K562 (cell line): Measurements from ENCODE around the gene LAGE3. TPM values are rescaled to one million over a fixed set of nuclear protein-coding genes. Genes with fewer than 3 reads are reported as not detected.
A peak's percentile ranks its signal among the peaks of the same experiment; 100 is the strongest.

Experiments used
- ATF1 ChIP-seq, 2 experiments: fragments of 450-650 bp in 1 of 2; IDR thresholded peaks; 2 replicates each; pipeline ENCODE4 v1.6.1; 2016; ENCODE audit warnings: missing compliant biosample characterization in 1 of 2, missing genetic modification characterization in 1 of 2
- CBX1 ChIP-seq: sonication (generic); IDR thresholded peaks from 2 replicates; pipeline ENCODE4 v1.6.1; 2016; ENCODE audit warnings: antibody characterized with exemption, low read depth, mild to moderate bottlenecking
- CREB1 ChIP-seq, 2 experiments: sonication (generic) in 1 of 2; formaldehyde crosslinking in 1 of 2; IDR thresholded peaks; 2 replicates each; pipeline versions ENCODE4 v1.6.1 to v1.8.0; 2012 to 2022; ENCODE audit warnings: inconsistent platforms in 1 of 2, mild to moderate bottlenecking in 1 of 2, missing genetic modification reagents in 1 of 2, moderate library complexity in 1 of 2
- CXXC5 ChIP-seq: fragments of 250-450 bp; sonication (Bioruptor Pico); IDR thresholded peaks from 2 replicates; pipeline ENCODE4 v1.8.0; 2022; ENCODE audit warnings: inconsistent platforms, mild to moderate bottlenecking, moderate library complexity
- ERF ChIP-seq: fragments of 450-650 bp; formaldehyde crosslinking; IDR thresholded peaks from 2 replicates; pipeline ENCODE4 v1.4.0; 2020; ENCODE audit warnings: mild to moderate bottlenecking, mixed read lengths
- GABPB1 ChIP-seq: sonication (generic); formaldehyde crosslinking; IDR thresholded peaks from 2 replicates; pipeline ENCODE4 v1.8.0; 2022; ENCODE audit warnings: mild to moderate bottlenecking, missing genetic modification reagents
- GABPB2 ChIP-seq: fragments of 250-450 bp; sonication (Bioruptor Pico); conservative IDR thresholded peaks from 2 replicates; pipeline ENCODE4 v1.5.1; 2021; ENCODE audit warnings: mild to moderate bottlenecking
- KDM5B ChIP-seq: fragments of 200-600 bp; sonication (generic); IDR thresholded peaks from 2 replicates; pipeline ENCODE4 v1.6.1; 2012; ENCODE audit warnings: low read depth, mild to moderate bottlenecking, moderate library complexity, low read length, control low read depth, inconsistent platforms; ENCODE audit not compliant: insufficient replicate concordance
- MED1 ChIP-seq: sonication (generic); formaldehyde crosslinking; IDR thresholded peaks from 2 replicates; pipeline ENCODE4 v1.8.1; 2023; ENCODE audit warnings: missing genetic modification reagents, borderline replicate concordance
- MTA2 ChIP-seq: fragments of 450-650 bp; IDR thresholded peaks from 2 replicates; pipeline ENCODE4 v1.6.1; 2016; ENCODE audit warnings: low read depth
- MYC ChIP-seq, 2 experiments: fragments of 250-450 bp in 1 of 2; sonication (Bioruptor Pico) in 1 of 2; IDR thresholded peaks; 2 replicates each; pipeline versions ENCODE4 v1.5.1 to v1.6.1; 2012 to 2021; ENCODE audit warnings: low read depth in 2 of 2, borderline replicate concordance in 1 of 2, improper control_type of control experiment in 1 of 2, low read length in 1 of 2, mild to moderate bottlenecking in 1 of 2, moderate library complexity in 1 of 2
- NFE2L1 ChIP-seq: fragments of 450-650 bp; IDR thresholded peaks from 2 replicates; pipeline ENCODE4 v1.6.1; 2016; ENCODE audit warnings: missing genetic modification characterization, low read depth, mild to moderate bottlenecking, missing compliant biosample characterization, moderate library complexity, borderline replicate concordance
- NONO ChIP-seq, 2 experiments: fragments of 200-400 bp in 1 of 2; fragments of 450-650 bp in 1 of 2; formaldehyde crosslinking in 1 of 2; IDR thresholded peaks; 2 replicates each; pipeline ENCODE4 v1.6.1; 2017; ENCODE audit warnings: low read depth in 2 of 2, mild to moderate bottlenecking in 2 of 2, moderate library complexity in 2 of 2, low read length in 1 of 2
- NR2C2 ChIP-seq, 2 experiments: fragments of 200-800 bp in 1 of 2; sonication (Bioruptor generic) in 1 of 2; sonication (generic) in 1 of 2; formaldehyde crosslinking in 1 of 2; IDR thresholded peaks; 2 replicates each; pipeline versions ENCODE4 v1.6.1 to v1.8.0; 2016 to 2022; ENCODE audit warnings: mild to moderate bottlenecking in 1 of 2, missing compliant biosample characterization in 1 of 2, missing genetic modification characterization in 1 of 2, missing genetic modification reagents in 1 of 2
- NR2F6 ChIP-seq: fragments of 450-650 bp; formaldehyde crosslinking; IDR thresholded peaks from 2 replicates; pipeline ENCODE4 v1.4.0; 2020; ENCODE audit warnings: mild to moderate bottlenecking
- PCBP1 ChIP-seq: fragments of 200-400 bp; formaldehyde crosslinking; IDR thresholded peaks from 2 replicates; pipeline ENCODE4 v1.6.1; 2018; ENCODE audit warnings: mild to moderate bottlenecking, low read depth, low read length; ENCODE audit not compliant: poor library complexity, severe bottlenecking
- SIN3A ChIP-seq, 2 experiments: fragments of 150-350 bp in 1 of 2; IDR thresholded peaks; 2 replicates each; pipeline ENCODE4 v1.6.1; 2011 to 2016; ENCODE audit warnings: borderline replicate concordance in 2 of 2, low read depth in 2 of 2, low read length in 2 of 2, mild to moderate bottlenecking in 2 of 2, moderate library complexity in 2 of 2; ENCODE audit not compliant: control insufficient read depth in 1 of 2
- SIN3B ChIP-seq: fragments of 450-650 bp; IDR thresholded peaks from 2 replicates; pipeline ENCODE4 v1.6.1; 2017; ENCODE audit warnings: low read depth, mild to moderate bottlenecking, moderate library complexity
- SREBF2 ChIP-seq: sonication (generic); formaldehyde crosslinking; IDR thresholded peaks from 2 replicates; pipeline ENCODE4 v1.4.0; 2020; ENCODE audit warnings: mild to moderate bottlenecking, missing genetic modification reagents
- TBL1XR1 ChIP-seq, 2 experiments: IDR thresholded peaks; 2 replicates each; pipeline ENCODE4 v1.6.1; 2012; ENCODE audit warnings: improper control_type of control experiment in 2 of 2, low read length in 2 of 2, mild to moderate bottlenecking in 1 of 2
- ZNF668 ChIP-seq: fragments of 250-450 bp; sonication (Bioruptor Pico); IDR thresholded peaks from 2 replicates; pipeline ENCODE4 v1.8.0; 2022; ENCODE audit warnings: mild to moderate bottlenecking, inconsistent platforms
- polyA plus RNA-seq, 8 experiments: library from polyadenylated mRNA; depleted of rRNA in 4 of 8; stranded (reverse) in 5 of 8; unstranded in 3 of 8; fragments of >200 nt; fragmentation: Nextera tagmentation in 2 of 8; fragmentation: Illumina TruSeq in 1 of 8; extraction: Ambion mirVana in 2 of 8; extraction: Trizol in 1 of 8; gene quantifications; 2 replicates each; pipeline versions ENCODE4 v1.2.1 to v1.2.3, GENCODE V29; 2011 to 2014; ENCODE audit warnings: inconsistent platforms in 1 of 8, missing spikeins in 1 of 8
- total RNA-seq, 7 experiments: library from RNA; depleted of rRNA in 6 of 7; stranded (reverse); fragments of >200 nt in 6 of 7; fragmentation: Illumina TruSeq in 2 of 7; extraction: Trizol in 2 of 7; gene quantifications; 2 replicates each; pipeline versions ENCODE4 v1.2.1 to v1.2.3, GENCODE V29; 2011 to 2021; ENCODE audit warnings: low replicate concordance in 1 of 7
- TF ChIP-seq, protein P1 (sequence below): IDR thresholded peaks from 2 replicates; pipeline ENCODE4 v1.6.1; 2014; ENCODE audit warnings: antibody characterized with exemption
- TF ChIP-seq, protein P2 (sequence below): sonication (generic); formaldehyde crosslinking; IDR thresholded peaks from 2 replicates; pipeline ENCODE4 v1.8.0; 2022; ENCODE audit warnings: missing genetic modification reagents, mild to moderate bottlenecking, moderate library complexity, borderline replicate concordance

Gene LAGE3
- total and polyA plus RNA-seq, 9 of the 15 experiments (the other 6 are each of a cell fraction or from before 2014, with no cell fraction given): 28.2 to 125 (median 35.8) TPM

DNA sequence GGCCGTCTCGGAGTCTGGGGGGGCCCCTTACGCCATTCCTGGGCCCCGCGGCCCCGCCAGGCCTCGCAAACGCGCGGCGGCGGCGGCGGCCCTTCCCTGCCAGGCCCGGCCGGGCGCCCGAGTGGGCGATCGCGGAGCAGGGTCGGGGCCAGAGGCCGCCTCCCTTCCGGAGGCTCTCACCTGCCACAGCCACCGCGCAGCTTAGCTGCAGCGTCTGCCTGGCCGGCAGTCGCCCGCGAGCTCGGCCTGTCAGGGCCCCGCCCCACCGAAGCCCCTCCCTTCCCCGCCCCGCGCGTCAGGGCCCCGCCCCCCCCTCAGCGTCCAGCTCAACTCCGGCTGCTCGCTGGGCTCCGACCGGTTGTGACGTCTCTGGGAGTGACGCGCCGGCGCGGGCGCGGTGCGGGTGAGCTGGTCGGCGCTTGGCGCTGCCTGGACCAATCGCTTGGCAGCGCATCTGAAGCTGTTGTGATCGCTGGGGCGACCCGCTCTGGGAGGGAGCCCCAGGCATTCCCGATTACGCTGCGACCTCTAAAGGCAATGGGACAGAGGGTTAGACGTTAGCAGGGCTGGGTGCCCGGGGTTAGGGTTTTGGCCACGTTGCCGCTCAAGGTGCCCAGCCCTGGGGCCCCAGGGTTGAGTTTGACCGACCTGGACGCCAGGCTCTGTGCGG lies 11.5 kb upstream of the LAGE3 start, which contains the start of gene SLC10A3 (continued):
- TF ChIP-seq MYC (IDR thresholded peaks at IDR 0.05; ENCODE audit: low read depth, low read length): 0 out of 2 replicates have a peak, but pooled peaks have one; percentile 26
- no peak for TF ChIP-seq MYC (CRISPR knock-in tag; IDR thresholded peaks at IDR 0.05; ENCODE audit: borderline replicate concordance, low read depth)
- no peak for TF ChIP-seq ZNF668 (CRISPR knock-in tag)
- TF ChIP-seq MTA2: no peak
- no peak for TF ChIP-seq MED1 (CRISPR knock-in tag)
- TF ChIP-seq NFE2L1 (tag): no peak
- TF ChIP-seq SREBF2: no peak
- TF ChIP-seq NONO (IDR thresholded peaks at IDR 0.05; ENCODE audit: low read depth in 2 of 2, low read length in 1 of 2): peak; percentile 90
- TF ChIP-seq TBL1XR1 (IDR thresholded peaks at IDR 0.05; ENCODE audit: low read length in 2 of 2): peak in 1 of 2 experiments; percentile 51; a peak in 2 of 4 replicates
- no peak for TF ChIP-seq NR2C2 (CRISPR knock-in tag; IDR thresholded peaks at IDR 0.05)
- peak; percentile 60; the same call in 1 of the 2 replicates for TF ChIP-seq NR2C2 (tag; IDR thresholded peaks at IDR 0.05)
- peak; percentile 63 for TF ChIP-seq CXXC5 (CRISPR knock-in tag)
- peak; percentile 65 to 77; a peak in 1 of 4 replicates for TF ChIP-seq SIN3A (IDR thresholded peaks at IDR 0.05; ENCODE audit: borderline replicate concordance in 2 of 2, control insufficient read depth in 1 of 2, low read depth in 2 of 2, low read length in 2 of 2)
- TF ChIP-seq CREB1 (IDR thresholded peaks at IDR 0.05): peak; percentile 93
- peak; percentile 88 for TF ChIP-seq CREB1 (CRISPR knock-in tag; IDR thresholded peaks at IDR 0.05)
- peak; percentile 22; the same call in 1 of the 2 replicates for TF ChIP-seq ERF (CRISPR knock-in tag)
- TF ChIP-seq KDM5B: peak; percentile 83
- peak; percentile 57; the same call in 1 of the 2 replicates for TF ChIP-seq GABPB1
- no peak for TF ChIP-seq CBX1
- 0 out of 2 replicates have a peak, but pooled peaks have one; percentile 33 for TF ChIP-seq NR2F6 (CRISPR knock-in tag)
- TF ChIP-seq SIN3B: peak; percentile 50; the same call in 1 of the 2 replicates
- TF ChIP-seq, protein P1, sequence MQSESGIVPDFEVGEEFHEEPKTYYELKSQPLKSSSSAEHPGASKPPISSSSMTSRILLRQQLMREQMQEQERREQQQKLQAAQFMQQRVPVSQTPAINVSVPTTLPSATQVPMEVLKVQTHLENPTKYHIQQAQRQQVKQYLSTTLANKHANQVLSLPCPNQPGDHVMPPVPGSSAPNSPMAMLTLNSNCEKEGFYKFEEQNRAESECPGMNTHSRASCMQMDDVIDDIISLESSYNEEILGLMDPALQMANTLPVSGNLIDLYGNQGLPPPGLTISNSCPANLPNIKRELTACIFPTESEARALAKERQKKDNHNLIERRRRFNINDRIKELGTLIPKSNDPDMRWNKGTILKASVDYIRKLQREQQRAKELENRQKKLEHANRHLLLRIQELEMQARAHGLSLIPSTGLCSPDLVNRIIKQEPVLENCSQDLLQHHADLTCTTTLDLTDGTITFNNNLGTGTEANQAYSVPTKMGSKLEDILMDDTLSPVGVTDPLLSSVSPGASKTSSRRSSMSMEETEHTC: no peak
- TF ChIP-seq ATF1 (CRISPR knock-in tag; IDR thresholded peaks at IDR 0.05): peak; percentile 53
- peak; percentile 77 for TF ChIP-seq ATF1 (tag; IDR thresholded peaks at IDR 0.05)
- peak; percentile 31 for TF ChIP-seq PCBP1
- TF ChIP-seq GABPB2: no peak
- TF ChIP-seq, protein P2, sequence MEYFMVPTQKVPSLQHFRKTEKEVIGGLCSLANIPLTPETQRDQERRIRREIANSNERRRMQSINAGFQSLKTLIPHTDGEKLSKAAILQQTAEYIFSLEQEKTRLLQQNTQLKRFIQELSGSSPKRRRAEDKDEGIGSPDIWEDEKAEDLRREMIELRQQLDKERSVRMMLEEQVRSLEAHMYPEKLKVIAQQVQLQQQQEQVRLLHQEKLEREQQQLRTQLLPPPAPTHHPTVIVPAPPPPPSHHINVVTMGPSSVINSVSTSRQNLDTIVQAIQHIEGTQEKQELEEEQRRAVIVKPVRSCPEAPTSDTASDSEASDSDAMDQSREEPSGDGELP (CRISPR knock-in tag): peak; percentile 31; the same call in 1 of the 2 replicates
